AG10803 (cell line): Measurements from ENCODE around the gene PCDHB8.
"Not testable (repeated sequence)": the region's sequence is repeated elsewhere in the genome, so short reads cannot be mapped to it uniquely, and the experiment has no call there.

Source experiments
- DNase-seq: peaks from one replicate; pipeline ENCODE4 v3.0.0; 2010; ENCODE audit warnings: low read depth
- H3K4me3 ChIP-seq: 2 replicates; pipeline ENCODE4 v1.5.1; 2011; ENCODE audit warnings: mild to moderate bottlenecking, low read length, control low read depth
- TF ChIP-seq, protein P1 (sequence below): conservative IDR thresholded peaks from 2 replicates; pipeline ENCODE4 v1.5.1; 2011; ENCODE audit warnings: mild to moderate bottlenecking, low read length, control low read depth, inconsistent platforms

Gene PCDHB8

DNA sequence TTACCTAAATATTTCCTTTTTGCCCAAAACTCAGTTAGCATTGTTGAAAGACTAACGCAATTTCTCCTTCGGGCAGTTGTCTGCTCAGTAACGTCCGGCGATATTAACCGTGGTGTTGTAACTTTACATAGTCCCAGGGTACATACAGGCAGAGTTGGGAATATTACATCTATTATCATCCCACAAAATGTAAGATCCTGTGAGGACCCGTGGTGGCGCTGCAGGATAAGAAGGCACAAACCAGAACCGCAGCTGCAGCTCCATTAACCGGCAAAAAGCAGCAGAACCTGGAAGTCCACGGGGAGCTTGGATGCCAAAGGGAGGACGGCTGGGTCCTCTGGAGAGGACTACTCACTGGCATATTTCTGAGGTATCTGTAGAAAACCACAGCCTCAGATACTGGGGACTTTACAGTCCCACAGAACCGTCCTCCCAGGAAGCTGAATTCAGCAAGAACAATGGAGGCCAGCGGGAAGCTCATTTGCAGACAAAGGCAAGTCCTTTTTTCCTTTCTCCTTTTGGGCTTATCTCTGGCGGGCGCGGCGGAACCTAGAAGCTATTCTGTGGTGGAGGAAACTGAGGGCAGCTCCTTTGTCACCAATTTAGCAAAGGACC is at the start of gene PCDHB8:
PCDHB8 (plus strand) TSS at position 214 of the 615 bp plus-strand sequence; CDS start at position 459, 245 bp downstream.
- TF ChIP-seq, protein P1, sequence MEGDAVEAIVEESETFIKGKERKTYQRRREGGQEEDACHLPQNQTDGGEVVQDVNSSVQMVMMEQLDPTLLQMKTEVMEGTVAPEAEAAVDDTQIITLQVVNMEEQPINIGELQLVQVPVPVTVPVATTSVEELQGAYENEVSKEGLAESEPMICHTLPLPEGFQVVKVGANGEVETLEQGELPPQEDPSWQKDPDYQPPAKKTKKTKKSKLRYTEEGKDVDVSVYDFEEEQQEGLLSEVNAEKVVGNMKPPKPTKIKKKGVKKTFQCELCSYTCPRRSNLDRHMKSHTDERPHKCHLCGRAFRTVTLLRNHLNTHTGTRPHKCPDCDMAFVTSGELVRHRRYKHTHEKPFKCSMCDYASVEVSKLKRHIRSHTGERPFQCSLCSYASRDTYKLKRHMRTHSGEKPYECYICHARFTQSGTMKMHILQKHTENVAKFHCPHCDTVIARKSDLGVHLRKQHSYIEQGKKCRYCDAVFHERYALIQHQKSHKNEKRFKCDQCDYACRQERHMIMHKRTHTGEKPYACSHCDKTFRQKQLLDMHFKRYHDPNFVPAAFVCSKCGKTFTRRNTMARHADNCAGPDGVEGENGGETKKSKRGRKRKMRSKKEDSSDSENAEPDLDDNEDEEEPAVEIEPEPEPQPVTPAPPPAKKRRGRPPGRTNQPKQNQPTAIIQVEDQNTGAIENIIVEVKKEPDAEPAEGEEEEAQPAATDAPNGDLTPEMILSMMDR = peak; percentile 17; the same call in 1 of the 2 replicates
- not testable (repeated sequence) for H3K4me3 ChIP-seq, DNase-seq

DNA sequence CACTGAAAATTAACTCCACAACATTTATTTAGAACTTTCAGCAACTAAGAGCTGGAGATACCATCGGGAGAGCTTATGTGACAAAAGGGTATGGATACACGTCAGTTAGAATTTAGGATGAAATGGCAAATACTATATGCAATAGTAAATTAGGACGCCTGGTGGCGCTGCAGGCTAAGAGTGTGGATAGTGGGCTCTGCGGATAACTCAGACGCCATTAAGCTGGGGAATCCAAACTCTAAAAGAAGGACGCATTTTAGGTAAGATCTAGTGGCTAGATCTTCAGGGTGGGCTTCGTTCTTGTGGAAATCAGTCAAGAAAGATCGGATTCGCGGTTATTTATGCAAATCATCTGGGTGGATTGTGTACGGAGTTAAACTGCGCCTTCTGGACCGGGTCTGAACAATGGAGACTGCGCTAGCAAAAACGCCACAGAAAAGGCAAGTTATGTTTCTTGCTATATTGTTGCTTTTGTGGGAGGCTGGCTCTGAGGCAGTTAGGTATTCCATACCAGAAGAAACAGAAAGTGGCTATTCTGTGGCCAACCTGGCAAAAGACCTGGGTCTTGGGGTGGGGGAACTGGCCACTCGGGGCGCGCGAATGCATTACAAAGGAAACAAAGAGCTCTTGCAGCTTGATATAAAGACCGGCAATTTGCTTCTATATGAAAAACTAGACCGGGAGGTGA is 42.4 kb upstream of the PCDHB8 start, which contains the start of gene PCDHB5:
PCDHB5 (plus strand) TSS at position 177 of the 688 bp plus-strand sequence; CDS start at position 406, 229 bp downstream.
- TF ChIP-seq, protein P1 = peak; percentile 49
- peak within 1 kb of the TSS; percentile 52 for H3K4me3 ChIP-seq
- peak; percentile 5 for DNase-seq

DNA sequence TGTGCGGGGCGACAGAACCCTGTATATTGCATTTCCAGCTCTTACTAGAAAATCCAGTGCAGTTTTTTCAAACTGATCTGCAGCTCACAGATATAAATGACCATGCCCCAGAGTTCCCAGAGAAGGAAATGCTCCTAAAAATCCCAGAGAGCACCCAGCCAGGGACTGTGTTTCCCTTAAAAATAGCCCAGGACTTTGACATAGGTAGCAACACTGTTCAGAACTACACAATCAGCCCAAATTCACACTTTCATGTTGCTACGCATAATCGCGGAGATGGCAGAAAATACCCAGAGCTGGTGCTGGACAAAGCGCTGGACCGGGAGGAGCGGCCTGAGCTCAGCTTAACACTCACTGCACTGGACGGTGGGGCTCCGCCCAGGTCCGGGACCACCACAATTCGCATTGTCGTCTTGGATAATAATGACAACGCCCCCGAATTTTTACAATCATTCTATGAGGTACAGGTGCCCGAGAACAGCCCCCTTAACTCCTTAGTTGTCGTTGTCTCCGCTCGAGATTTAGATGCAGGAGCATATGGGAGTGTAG is 41.8 kb upstream of the PCDHB8 start:
- no peak for DNase-seq
- TF ChIP-seq, protein P1 = no peak
- peak overlapping the region; percentile 52 for H3K4me3 ChIP-seq

DNA sequence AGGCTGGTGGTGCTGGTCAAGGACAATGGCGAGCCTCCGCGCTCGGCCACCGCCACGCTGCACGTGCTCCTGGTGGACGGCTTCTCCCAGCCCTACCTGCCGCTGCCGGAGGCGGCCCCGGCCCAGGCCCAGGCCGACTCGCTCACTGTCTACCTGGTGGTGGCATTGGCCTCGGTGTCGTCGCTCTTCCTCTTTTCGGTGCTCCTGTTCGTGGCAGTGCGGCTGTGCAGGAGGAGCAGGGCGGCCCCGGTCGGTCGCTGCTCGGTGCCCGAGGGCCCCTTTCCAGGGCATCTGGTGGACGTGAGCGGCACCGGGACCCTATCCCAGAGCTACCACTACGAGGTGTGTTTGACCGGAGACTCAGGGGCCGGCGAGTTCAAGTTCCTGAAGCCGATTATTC is 40.2 kb upstream of the PCDHB8 start:
- not testable (repeated sequence) for H3K4me3 ChIP-seq, DNase-seq

DNA sequence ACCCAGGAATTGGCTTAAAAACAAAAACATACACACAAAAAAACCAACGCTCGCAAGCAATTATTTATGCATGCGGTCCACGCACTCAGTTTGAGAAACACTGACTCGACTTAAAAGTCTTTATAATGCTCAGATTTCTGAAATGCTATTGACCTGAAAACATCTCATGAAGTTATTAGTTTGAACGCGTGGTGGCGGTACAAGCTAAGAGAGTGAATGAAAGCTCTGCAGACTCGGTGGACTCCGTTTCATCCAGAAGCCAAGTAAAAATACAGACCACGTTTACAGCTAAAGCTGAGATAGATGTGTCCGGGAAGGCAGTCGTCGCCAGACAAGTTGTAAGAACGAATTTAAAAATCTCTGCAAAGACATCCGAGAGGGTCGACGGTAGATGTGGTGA is 27.8 kb upstream of the PCDHB8 start, which contains the start of gene PCDHB6:
PCDHB6 (plus strand) TSS at position 246 of the 400 bp plus-strand sequence. CDS start 201 bp downstream, outside the sequence.
- TF ChIP-seq, protein P1 = peak; percentile 47
- peak within 1 kb of the TSS; percentile 35 for H3K4me3 ChIP-seq
- peak; percentile 18 for DNase-seq

DNA sequence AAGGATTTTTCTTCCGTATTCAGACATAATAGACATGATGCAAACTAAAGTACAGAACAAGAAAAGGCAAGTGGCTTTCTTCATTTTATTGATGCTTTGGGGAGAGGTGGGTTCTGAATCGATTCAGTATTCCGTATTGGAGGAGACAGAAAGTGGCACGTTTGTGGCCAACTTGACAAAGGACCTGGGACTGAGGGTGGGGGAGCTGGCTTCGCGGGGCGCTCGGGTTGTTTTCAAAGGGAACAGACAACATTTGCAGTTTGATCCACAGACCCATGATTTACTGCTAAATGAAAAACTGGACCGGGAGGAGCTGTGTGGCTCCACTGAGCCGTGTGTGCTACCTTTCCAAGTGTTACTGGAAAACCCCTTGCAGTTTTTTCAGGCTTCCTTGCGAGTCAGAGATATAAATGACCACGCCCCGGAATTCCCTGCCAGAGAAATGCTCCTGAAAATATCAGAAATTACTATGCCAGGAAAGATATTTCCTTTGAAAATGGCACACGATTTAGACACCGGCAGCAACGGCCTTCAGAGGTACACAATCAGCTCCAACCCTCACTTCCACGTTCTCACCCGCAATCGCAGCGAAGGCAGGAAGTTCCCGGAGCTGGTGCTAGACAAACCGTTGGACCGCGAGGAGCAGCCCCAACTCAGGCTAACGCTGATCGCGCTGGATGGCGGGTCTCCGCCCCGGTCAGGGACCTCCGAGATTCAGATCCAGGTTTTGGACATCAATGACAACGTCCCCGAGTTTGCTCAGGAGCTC is 27.2 kb upstream of the PCDHB8 start:
- no peak for DNase-seq
- H3K4me3 ChIP-seq = peak overlapping the region; percentile 35
- TF ChIP-seq, protein P1 = no peak

DNA sequence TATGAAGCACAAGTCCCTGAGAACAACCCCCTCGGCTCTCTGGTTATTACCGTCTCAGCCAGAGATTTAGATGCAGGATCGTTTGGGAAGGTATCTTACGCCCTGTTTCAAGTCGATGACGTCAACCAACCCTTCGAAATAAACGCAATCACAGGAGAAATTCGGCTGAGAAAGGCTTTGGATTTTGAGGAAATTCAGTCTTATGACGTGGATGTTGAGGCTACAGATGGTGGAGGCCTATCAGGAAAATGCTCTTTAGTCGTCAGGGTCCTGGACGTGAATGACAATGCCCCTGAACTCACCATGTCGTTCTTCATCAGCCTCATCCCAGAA is 26.6 kb upstream of the PCDHB8 start:
- no peak overlapping the region for H3K4me3 ChIP-seq
- TF ChIP-seq, protein P1 = no peak
- DNase-seq = no peak

DNA sequence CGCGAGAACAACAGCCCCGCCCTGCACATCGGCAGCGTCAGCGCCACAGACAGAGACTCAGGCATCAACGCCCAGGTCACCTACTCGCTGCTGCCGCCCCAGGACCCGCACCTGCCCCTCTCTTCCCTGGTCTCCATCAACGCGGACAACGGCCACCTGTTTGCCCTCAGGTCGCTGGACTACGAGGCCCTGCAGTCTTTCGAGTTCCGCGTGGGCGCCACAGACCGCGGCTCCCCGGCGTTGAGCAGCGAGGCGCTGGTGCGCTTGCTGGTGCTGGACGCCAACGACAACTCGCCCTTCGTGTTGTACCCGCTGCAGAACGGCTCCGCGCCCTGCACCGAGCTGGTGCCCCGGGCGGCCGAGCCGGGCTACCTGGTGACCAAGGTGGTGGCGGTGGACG is 26.0 kb upstream of the PCDHB8 start:
- DNase-seq, H3K4me3 ChIP-seq: not testable (repeated sequence)

DNA sequence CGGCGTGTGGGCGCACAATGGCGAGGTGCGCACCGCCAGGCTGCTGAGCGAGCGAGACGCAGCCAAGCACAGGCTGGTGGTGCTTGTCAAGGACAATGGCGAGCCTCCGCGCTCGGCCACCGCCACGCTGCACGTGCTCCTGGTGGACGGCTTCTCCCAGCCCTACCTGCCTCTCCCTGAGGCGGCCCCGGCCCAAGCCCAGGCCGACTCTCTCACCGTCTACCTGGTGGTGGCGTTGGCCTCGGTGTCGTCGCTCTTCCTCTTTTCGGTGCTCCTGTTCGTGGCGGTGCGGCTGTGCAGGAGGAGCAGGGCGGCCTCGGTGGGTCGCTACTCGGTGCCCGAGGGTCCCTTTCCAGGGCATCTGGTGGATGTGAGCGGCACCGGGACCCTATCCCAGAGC is 25.5 kb upstream of the PCDHB8 start:
- DNase-seq, H3K4me3 ChIP-seq: not testable (repeated sequence)
